OCI-LY7 (cell line): Measurements from ENCODE around the gene HOXB6. TPM values are rescaled to one million over a fixed set of nuclear protein-coding genes. Genes with fewer than 3 reads are reported as not detected.

Experiments
- BruUV-seq: library from RNA; stranded (reverse); fragments of 400-500 nt; replicated peaks from 2 replicates; lab custom pipeline; 2021; lab: Mats Ljungman, UMichigan
- CTCF ChIA-PET: fragments of 300-600 bp; sonication (Branson Sonifier 250); formaldehyde crosslinking; loops from one replicate; lab custom pipeline; 2022; ENCODE audit warnings: antibody characterized with exemption; ENCODE audit not compliant: unreplicated experiment; lab: Charles Lee
- POLR2A ChIA-PET: fragments of 300-600 bp; sonication (Branson Sonifier 250); formaldehyde crosslinking; loops from one replicate; lab custom pipeline; 2022; ENCODE audit warnings: antibody characterized with exemption; lab: Charles Lee
- DNase-seq: peaks from one replicate; pipeline ENCODE4 v3.0.0-alpha.2; 2015; ENCODE audit warnings: low spot score
- H2AFZ ChIP-seq: fragments of 200-600 bp; sonication (generic), shearing (Covaris generic); 2 replicates; pipeline ENCODE4 v1.6.1; 2014; ENCODE audit warnings: mild to moderate bottlenecking, antibody characterized with exemption, low read length, moderate library complexity
- H3K27ac ChIP-seq: fragments of 200-600 bp; sonication (generic); 2 replicates; pipeline ENCODE4 v1.5.1; 2014; ENCODE audit warnings: mixed run types, low read depth, mild to moderate bottlenecking, moderate library complexity, low read length, inconsistent platforms; ENCODE audit not compliant: poor library complexity, severe bottlenecking
- H3K36me3 ChIP-seq: fragments of 200-600 bp; sonication (generic); 2 replicates; pipeline ENCODE4 v1.6.1; 2014; ENCODE audit warnings: mild to moderate bottlenecking, antibody characterized with exemption, low read length, moderate library complexity, mixed read lengths; ENCODE audit not compliant: insufficient read depth
- H3K4me1 ChIP-seq: fragments of 200-600 bp; sonication (generic); 2 replicates; pipeline ENCODE4 v1.5.1; 2014; ENCODE audit warnings: mild to moderate bottlenecking, low read length; ENCODE audit not compliant: insufficient read depth, poor library complexity, severe bottlenecking
- H3K4me2 ChIP-seq: fragments of 200-600 bp; sonication (generic); 2 replicates; pipeline ENCODE4 v1.6.1; 2014; ENCODE audit warnings: mild to moderate bottlenecking, low read length
- H3K4me3 ChIP-seq: fragments of 200-600 bp; sonication (generic); 2 replicates; pipeline ENCODE4 v1.5.1; 2014; ENCODE audit warnings: mild to moderate bottlenecking, low read depth, low read length; ENCODE audit not compliant: poor library complexity, severe bottlenecking
- H3K79me2 ChIP-seq: fragments of 200-600 bp; sonication (generic); 2 replicates; pipeline ENCODE4 v1.6.1; 2016; ENCODE audit warnings: low read depth, mild to moderate bottlenecking, low read length, moderate library complexity, mixed read lengths; ENCODE audit not compliant: insufficient read depth
- H3K9me2 ChIP-seq: fragments of 200-600 bp; sonication (generic); 2 replicates; pipeline ENCODE4 v1.6.1; 2016; ENCODE audit warnings: mild to moderate bottlenecking, low read length, mixed read lengths; ENCODE audit not compliant: insufficient read depth
- H3K9me3 ChIP-seq: fragments of 200-600 bp; sonication (generic); 2 replicates; pipeline ENCODE4 v1.6.1; 2014; ENCODE audit warnings: mild to moderate bottlenecking, mixed run types, low read length, mixed read lengths
- H4K20me1 ChIP-seq: fragments of 200-600 bp; sonication (generic); 2 replicates; pipeline ENCODE4 v1.6.1; 2014; ENCODE audit warnings: mild to moderate bottlenecking, antibody characterized with exemption, low read length, moderate library complexity, mixed read lengths; ENCODE audit not compliant: insufficient read depth
- EZH2phosphoT487 ChIP-seq: fragments of 200-600 bp; sonication (generic); IDR thresholded peaks from 2 replicates; pipeline ENCODE4 v1.6.1; 2018; ENCODE audit warnings: low read depth, borderline replicate concordance, mild to moderate bottlenecking, mixed run types, antibody characterized with exemption, low read length, moderate library complexity, mixed read lengths
- intact Hi-C: fragments of 100-400 bp; cut with micrococcal nuclease; formaldehyde crosslinking; loops from one replicate; pipeline ENCODE4 v1.10.0; 2022; ENCODE audit not compliant: unreplicated experiment
- total RNA-seq, 2 experiments: library from RNA; depleted of rRNA in 1 of 2; stranded (reverse); fragments of >200 nt in 1 of 2; shearing (Covaris generic) in 1 of 2; gene quantifications; 2 replicates each; pipeline ENCODE4 v1.2.3, GENCODE V29; 2014 to 2022
- TF ChIP-seq, protein P1 (sequence below): fragments of 200-600 bp; sonication (generic); conservative IDR thresholded peaks from 2 replicates; pipeline ENCODE4 v1.5.1; 2014; ENCODE audit warnings: mild to moderate bottlenecking, antibody characterized with exemption, low read length, moderate library complexity, mixed read lengths

The HOXB6 gene
- total RNA-seq, 2 experiments from 2014 or later, result not detected

DNA sequence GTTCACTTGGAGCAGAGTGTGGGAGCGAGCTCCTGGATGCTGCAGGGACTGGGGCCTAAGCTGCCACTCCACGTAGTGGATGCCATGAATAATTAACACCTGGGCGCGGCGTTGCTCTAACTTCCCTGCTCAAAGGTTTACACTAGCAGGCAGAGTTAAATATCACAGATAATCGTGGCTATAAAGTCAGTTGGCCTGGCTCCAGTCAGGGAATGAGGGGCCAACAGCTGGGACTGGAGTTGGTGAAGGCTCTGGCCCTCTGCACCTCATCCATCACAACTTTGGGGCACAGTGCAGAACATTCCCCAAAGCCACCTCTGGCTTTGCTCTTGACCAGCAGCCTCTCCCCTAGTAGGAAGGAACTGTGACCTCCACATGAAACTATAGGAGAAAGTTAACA, 37.6 kb downstream of the HOXB6 start:
- intact Hi-C loops, result no loop called here
- CTCF ChIA-PET, result no interaction called here
- H2AFZ ChIP-seq, result no peak overlapping the region
- H3K9me3 ChIP-seq, result no peaks in the 10 kb centered on the region
- H3K36me3 ChIP-seq, result no peaks in the 10 kb centered on the region
- H3K79me2 ChIP-seq, result no peaks in the 10 kb centered on the region
- no peak overlapping the region for H3K4me2 ChIP-seq
- no TSS peak for BruUV-seq
- H3K9me2 ChIP-seq, result no peaks in the 10 kb centered on the region
- no peak for DNase-seq
- TF ChIP-seq EZH2phosphoT487, result no peak
- TF ChIP-seq, protein P1, sequence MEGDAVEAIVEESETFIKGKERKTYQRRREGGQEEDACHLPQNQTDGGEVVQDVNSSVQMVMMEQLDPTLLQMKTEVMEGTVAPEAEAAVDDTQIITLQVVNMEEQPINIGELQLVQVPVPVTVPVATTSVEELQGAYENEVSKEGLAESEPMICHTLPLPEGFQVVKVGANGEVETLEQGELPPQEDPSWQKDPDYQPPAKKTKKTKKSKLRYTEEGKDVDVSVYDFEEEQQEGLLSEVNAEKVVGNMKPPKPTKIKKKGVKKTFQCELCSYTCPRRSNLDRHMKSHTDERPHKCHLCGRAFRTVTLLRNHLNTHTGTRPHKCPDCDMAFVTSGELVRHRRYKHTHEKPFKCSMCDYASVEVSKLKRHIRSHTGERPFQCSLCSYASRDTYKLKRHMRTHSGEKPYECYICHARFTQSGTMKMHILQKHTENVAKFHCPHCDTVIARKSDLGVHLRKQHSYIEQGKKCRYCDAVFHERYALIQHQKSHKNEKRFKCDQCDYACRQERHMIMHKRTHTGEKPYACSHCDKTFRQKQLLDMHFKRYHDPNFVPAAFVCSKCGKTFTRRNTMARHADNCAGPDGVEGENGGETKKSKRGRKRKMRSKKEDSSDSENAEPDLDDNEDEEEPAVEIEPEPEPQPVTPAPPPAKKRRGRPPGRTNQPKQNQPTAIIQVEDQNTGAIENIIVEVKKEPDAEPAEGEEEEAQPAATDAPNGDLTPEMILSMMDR, result no peak
- no peaks in the 10 kb centered on the region for H4K20me1 ChIP-seq
- no peak overlapping the region for H3K27ac ChIP-seq
- H3K4me1 ChIP-seq, result no peaks in the 10 kb centered on the region
- no peak overlapping the region for H3K4me3 ChIP-seq
- POLR2A ChIA-PET, result interaction anchor here (0.5 to 0.6 kb wide), 2 partner anchors 20 to 665 kb away, joined by 3 read pairs; no protein-coding TSS in a partner anchor

DNA sequence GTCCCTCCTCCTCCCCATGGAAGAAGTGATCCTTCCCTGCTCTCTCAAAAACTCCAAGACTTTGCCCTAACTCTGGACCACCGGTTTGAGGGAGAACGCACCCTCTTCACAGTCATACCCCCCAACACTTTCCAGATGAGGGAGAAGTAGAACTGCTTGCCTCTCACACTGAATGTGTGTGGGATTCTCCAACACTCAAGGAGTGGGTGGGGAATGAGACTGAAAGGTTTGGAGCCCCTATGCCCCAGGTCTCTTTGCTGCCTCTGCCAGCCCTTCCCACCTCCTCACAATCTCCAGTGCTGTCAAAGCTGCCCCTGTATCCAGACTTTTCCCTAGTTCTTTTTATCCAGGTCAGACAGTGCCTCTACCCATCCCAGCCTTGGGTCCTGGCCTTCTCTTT, 38.1 kb downstream of the HOXB6 start:
- Histone ChIP-seq H3K9me2 (no peaks in the 10 kb centered on the region), H4K20me1 (no peaks in the 10 kb centered on the region), H3K27ac (no peak overlapping the region), H3K9me3 (no peaks in the 10 kb centered on the region), H2AFZ (no peak overlapping the region), H3K4me2 (no peak overlapping the region), H3K4me1 (no peaks in the 10 kb centered on the region), H3K79me2 (no peaks in the 10 kb centered on the region), H3K4me3 (no peak overlapping the region), H3K36me3 (no peaks in the 10 kb centered on the region)
- no TSS peak for BruUV-seq
- intact Hi-C loops, result no loop called here
- ChIA-PET POLR2A (no interaction called here), CTCF (no interaction called here)
- TF ChIP-seq, protein P1, result no peak
- no peak for TF ChIP-seq EZH2phosphoT487
- DNase-seq, result no peak

DNA sequence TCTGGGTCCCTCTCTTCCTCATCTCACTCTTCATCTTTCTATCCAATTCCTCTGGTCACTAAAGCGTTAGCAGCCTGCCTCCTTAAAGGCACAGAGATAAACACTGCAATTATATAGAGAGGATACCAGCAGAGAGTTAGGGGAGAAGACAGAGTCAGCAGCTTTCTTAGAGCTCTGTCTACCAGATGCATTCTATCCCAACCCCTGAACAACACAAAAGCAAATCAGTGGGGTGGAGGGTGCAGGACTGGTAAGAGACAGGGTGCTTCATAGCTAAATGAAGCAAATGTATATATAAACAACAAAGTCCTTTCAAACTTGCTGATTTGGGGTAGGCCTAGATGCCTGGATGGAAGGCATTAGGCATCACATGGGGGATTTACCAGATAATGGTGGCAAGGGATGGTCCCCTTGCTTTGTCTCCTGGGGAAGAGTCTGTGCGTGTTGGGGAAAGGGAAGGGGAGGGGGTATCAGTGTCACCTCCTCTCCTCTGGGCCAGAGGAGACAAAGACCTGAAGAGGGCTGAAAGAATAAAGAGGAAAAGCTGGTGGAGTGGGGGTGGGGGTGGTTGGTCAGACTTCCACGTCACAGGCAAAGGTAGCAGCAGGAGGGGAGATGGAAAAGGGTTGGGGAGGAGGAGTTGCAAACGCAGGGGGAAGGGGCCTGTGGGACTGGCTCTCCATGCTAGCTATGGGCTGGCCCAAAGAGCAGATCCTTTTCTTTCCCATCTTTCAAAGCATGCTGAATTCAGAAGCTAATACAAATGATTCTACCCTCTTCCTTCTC, 38.7 kb downstream of the HOXB6 start:
- no peaks in the 10 kb centered on the region for H3K9me2 ChIP-seq
- no peaks in the 10 kb centered on the region for H3K9me3 ChIP-seq
- no TSS peak for BruUV-seq
- intact Hi-C loops, result no loop called here
- no peak for DNase-seq
- no peaks in the 10 kb centered on the region for H3K4me1 ChIP-seq
- H4K20me1 ChIP-seq, result no peaks in the 10 kb centered on the region
- ChIA-PET CTCF (no interaction called here), POLR2A (no interaction called here)
- H3K79me2 ChIP-seq, result no peaks in the 10 kb centered on the region
- no peak overlapping the region for H2AFZ ChIP-seq
- H3K27ac ChIP-seq, result no peak overlapping the region
- TF ChIP-seq, protein P1, result no peak
- TF ChIP-seq EZH2phosphoT487, result no peak
- no peaks in the 10 kb centered on the region for H3K36me3 ChIP-seq
- H3K4me2 ChIP-seq, result no peak overlapping the region
- no peak overlapping the region for H3K4me3 ChIP-seq
